GM18511 (cell line): ENCODE data around the gene TP53RK.

Source experiments
- ATAC-seq: cut with Tn5 transposase; IDR thresholded peaks from one replicate; pipeline ENCODE4 v1.9.1; 2021; ENCODE audit warnings: mild to moderate bottlenecking, moderate library complexity; ENCODE audit not compliant: unreplicated experiment

The TP53RK gene

DNA sequence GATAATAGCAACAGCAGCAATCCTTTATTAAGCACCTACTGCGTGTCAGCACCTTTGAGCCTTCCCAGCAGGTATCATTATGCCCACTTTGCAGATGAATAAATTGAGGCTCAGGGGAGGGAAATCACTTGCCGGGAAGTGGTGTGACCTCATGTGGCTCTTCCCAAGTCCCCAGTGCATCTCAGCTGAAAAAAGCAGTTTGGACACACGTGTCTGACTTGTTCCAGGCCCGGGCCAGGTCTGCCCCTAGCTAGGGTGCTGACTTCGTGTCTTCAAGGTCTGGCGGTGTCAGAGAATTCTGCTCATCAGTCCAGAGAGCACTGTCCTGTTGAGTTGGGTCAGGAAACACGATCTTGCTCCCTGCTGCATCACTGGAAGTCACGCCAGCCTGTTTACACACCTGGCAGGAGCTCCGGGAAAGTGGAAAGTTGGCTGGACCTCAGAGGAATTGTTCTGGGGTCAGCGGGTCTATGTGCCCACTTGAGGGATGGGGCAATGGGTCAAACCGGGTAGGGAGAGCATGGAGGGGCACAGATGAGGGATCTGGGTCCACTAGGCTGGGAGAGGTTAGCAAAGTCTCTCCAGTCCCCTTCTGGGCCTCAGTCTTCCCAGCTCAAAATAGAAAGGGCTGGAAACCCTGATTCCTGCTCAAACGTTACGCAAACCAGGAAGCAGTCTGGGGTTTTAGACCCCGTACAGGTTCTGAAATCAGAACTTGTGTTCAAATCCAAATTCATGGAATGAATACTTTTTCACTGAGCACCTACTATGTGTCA, 48.5 kb downstream of the TP53RK start:
- ATAC-seq: no peak

DNA sequence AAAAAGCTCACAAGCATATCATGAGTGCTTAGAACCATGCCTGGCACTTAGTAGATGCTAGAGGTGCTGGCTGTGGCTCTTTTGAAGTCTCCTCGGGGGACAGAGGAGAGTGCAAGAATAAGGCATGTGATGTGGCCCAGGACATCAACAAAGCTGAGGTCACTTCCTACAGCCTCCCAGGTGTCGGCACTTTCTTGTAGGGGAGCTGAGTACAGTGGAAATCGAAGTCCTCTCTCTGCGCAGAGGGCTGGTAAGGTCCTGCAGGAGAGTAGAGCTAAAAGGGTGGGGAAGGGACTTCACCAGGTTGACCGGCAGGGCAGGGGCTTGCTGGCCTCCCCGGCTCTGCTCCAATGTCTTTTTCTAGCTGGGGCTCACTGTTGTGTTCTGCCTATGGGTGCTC, 49.2 kb downstream of the TP53RK start:
- no peak for ATAC-seq

DNA sequence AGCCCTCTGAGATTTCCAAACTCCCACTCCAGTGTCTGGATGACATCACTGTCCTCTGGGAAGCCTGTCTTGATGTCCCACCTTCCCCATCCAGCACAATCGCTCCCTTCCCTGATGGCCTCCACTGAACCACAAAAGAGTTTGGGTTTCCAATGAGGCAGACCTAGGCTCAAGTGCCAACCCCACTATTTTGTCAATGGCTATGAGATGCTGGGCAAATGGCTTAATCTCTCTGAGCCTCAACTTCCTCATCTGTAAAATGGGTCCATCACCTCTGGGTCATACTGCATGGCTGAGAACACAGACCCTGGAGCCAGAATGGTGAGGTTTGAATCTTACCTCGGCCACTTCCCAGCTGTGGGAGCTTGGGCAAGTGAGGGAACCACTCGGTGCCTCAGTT, 49.7 kb downstream of the TP53RK start:
- no peak for ATAC-seq

DNA sequence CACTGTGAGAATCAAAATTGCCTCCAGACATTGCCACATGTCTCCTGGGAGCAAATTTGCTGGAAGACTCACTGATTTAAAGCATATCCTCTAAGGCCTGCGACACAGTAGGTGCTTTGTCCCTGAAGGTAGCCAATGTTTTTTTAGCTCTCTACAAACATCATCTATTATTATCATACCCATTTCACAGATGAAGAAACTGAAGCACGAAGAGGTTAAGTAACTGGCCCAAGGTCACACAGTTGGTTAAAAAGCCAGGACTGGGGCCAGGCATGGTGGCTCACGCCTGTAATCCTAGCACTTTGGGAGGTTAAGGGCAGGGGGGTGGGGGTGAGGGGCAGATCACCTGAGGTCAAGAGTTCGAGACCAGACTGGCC, 50.4 kb downstream of the TP53RK start:
- ATAC-seq: no peak

DNA sequence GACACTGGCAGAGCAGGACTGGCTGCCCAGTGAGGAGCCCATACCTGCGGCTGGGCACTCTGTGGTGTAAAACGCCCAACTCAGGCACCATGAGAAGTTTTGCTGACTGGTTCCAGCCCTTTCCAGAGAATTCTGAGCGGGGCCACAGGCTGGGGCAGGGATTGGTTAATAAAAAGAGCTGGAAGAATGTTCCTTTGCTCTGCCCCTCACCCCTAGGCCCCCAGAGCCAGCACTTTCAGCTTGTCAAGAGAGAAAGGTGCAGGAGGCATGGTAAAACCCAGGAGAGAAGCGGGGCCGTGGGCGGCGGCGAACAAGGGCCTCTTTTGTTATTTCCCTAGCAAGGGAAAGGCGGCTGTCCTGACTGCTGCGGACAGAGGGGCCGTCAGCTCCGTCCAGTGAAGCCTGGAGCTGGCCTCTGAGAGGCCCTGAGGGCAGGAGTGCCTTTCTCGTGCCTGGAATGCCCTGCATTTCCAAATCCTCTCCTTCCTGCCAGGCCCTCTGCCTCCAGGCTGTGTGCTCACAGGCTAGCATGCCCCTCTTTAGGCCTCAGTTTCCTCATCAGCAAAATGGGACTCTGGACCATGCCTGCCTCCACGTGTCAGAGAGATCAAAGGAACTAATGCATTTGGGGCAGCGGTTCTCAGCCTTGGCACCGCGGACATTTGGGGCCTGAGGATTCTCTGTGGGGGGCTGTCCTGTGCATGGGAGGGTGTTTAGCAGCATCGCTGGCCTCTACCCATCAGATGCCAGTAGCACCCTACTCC, 50.9 kb downstream of the TP53RK start:
- ATAC-seq: no peak

DNA sequence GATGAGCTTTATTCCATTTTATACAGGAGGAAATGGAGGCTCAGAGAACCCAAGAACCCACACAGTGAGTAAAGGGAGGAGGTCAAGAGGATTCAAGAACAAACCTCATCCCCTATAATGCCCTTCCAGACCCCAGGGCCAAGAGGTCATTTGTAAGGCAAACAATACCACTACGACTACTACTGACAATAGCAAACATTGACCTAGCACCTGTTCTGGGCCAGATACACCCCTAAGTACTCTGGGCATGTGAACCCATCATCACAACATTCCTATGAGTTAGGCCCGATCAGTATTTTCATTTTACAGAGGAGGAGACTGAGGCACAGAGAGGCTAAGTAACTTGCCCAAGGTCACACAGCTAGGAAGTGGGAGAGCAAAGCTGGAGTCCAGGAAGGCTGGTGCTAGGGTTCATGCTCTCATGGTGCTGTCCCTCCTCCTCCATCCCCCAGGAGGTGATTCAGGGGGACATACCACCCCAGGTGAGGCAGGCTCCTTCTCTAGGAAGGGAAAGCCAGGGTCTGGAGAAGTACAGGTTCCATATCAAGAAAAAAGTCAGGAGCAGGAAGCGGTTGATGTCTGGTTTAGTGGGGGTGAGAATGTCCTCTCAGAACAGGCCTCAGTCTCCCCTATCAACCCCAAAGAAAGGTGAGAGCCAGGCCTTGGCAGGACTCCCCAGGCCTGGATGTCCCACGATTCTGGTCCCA, 51.7 kb downstream of the TP53RK start:
- ATAC-seq: no peak

DNA sequence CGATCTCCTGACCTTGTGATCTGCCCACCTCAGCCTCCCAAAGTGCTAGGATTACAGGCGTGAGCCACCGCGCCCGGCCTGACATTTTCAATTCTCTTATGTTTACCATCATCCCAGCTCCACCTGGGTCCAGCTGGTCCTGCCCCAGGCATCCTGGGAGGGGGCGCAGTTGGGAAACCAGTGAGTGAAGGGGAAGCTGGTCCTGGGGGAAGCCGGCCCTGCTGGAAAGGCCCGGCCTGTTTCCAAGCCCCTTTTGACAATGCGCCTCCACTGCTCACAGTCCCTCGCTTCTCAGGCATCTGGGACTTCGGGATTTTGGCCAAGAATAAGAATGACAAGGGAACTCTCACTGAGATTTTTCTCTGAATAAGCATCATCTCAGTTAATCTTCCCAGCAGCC, 52.2 kb downstream of the TP53RK start:
- no peak for ATAC-seq

DNA sequence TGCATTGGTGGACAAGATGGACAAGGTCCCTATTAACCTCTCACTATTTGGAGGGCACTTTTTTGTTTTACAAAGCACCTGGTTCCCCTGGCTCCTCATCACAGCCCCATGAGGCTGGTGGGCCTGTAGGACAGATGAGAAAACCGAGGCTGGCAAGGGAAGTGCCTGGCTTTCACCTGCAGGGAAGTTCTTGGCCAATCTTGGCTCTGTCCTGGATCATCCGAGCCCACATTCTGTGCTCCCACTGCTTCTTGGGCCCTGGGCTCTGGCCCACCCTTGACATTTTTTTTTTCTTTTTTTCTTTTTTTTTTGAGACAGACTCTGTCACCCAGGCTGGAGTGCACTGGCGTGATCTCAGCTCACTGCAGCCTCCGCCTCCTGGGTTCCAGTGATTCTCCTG, 52.7 kb downstream of the TP53RK start:
- no peak for ATAC-seq

DNA sequence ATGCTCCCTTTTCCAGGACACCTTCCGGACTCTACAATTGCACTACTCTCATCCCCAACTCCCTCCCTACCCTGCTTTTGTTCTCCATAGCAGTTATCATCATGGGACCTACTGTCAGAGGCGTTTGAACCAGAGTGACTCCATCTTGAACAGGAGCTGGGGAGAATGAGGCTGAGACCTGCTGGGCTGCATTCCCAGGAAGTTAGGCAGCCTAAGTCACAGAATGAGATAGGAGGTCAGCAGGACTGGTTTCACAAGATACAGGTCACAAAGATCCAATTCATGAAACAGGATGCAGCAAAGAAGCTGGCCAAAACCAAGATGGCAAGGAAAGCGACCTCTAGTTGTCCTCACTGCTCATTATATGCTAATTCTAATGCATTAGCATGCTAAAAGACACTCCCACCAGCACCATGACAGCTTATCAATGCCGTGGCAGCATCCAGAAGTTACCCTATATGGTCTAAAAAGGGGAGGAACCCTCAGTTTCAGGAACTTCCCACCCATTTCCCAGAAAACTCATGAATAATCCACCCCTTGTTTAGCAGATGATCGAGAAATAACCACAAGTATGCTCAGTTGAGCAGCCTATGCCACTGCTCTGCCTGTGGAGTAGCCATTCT, 53.6 kb downstream of the TP53RK start:
- no peak for ATAC-seq

DNA sequence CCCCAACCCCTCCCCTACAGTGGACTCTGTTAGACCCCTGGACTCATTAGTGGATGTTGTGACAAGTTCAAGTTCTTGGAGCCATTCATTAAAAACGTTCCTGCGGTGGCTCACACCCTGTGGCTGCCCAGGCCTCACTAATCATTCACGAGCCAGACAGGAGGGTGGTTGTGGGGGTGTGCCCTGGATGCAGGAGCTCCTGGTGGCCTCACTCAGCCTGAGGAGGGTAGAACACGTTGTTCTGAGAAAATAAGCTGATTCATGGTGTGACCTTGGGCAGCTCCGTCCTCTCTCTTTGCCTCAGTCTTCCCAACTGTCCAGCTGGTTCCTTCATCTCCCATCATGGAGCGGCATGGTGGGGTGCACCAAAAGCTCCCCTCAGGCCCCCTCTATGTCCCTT, 54.7 kb downstream of the TP53RK start:
- no peak for ATAC-seq
